Skeletal muscle tissue (tissue), 4 donors: ENCODE data around the gene SYCP2L. TPM values are rescaled to one million over a fixed set of nuclear protein-coding genes. Genes with fewer than 3 reads are reported as not detected.

Source experiments
- H3K27ac ChIP-seq: one replicate; pipeline ENCODE4 v1.7.0; 2013; ENCODE audit warnings: mild to moderate bottlenecking, low read depth, low read length, inconsistent platforms
- H3K27me3 ChIP-seq, 3 donors: one replicate each; pipeline ENCODE4 v1.7.0; 2013; ENCODE audit warnings: low read length in 3 of 3; ENCODE audit not compliant: control insufficient read depth in 3 of 3, insufficient read depth in 3 of 3
- H3K36me3 ChIP-seq, 3 donors: one replicate each; pipeline ENCODE4 v1.7.0; 2013; ENCODE audit warnings: low read length in 3 of 3; ENCODE audit not compliant: control insufficient read depth in 3 of 3, insufficient read depth in 3 of 3
- H3K4me1 ChIP-seq, 3 donors: one replicate each; pipeline ENCODE4 v1.7.0; 2013; ENCODE audit warnings: low read length in 3 of 3, mild to moderate bottlenecking in 3 of 3; ENCODE audit not compliant: control insufficient read depth in 3 of 3, insufficient read depth in 3 of 3
- H3K4me3 ChIP-seq, 3 donors: one replicate each; pipeline ENCODE4 v1.7.0; 2013; ENCODE audit warnings: low read length in 3 of 3
- H3K9ac ChIP-seq, 3 donors: one replicate each; pipeline ENCODE4 v1.7.0; 2013; ENCODE audit warnings: low read length in 3 of 3, mild to moderate bottlenecking in 3 of 3, moderate library complexity in 2 of 3, low read depth in 1 of 3
- H3K9me3 ChIP-seq, 3 donors: one replicate each; pipeline ENCODE4 v1.7.0; 2013; ENCODE audit warnings: low read length in 3 of 3; ENCODE audit not compliant: control insufficient read depth in 3 of 3
- total RNA-seq: library from RNA; depleted of rRNA; stranded (reverse); fragments of >200 nt; gene quantifications from one replicate; pipeline ENCODE4 v1.2.3, GENCODE V29; 2014
- donor health status: Osteomylitis.

The SYCP2L gene
- total RNA-seq, 1 donor from 2014 or later = 1.6 TPM

- peaks cover 2 to 6% (median 4%) of the 10 kb centered on the region in 3 donors for H3K27me3 ChIP-seq
- peaks cover 0 to 2% (median 0%) of the 10 kb centered on the region in 3 donors for H3K4me1 ChIP-seq
- no peaks in the 10 kb centered on the region for H3K36me3 ChIP-seq
- H3K9ac ChIP-seq = no peak overlapping the region
- no peak overlapping the region for H3K27ac ChIP-seq
- no peaks in the 10 kb centered on the region for H3K9me3 ChIP-seq
- H3K4me3 ChIP-seq = no peak overlapping the region
These were observed 125.0 kb downstream of the SYCP2L start for GRCh38 chr6:11011787-11012234.

- peaks cover 0 to 2% (median 0%) of the 10 kb centered on the region in 3 donors for H3K4me1 ChIP-seq
- H3K27ac ChIP-seq = no peak overlapping the region
- H3K9ac ChIP-seq = no peak overlapping the region
- H3K36me3 ChIP-seq = no peaks in the 10 kb centered on the region
- H3K9me3 ChIP-seq = no peaks in the 10 kb centered on the region
- H3K27me3 ChIP-seq = peaks cover 2 to 6% (median 4%) of the 10 kb centered on the region in 3 donors
- H3K4me3 ChIP-seq = no peak overlapping the region
These were observed 125.5 kb downstream of the SYCP2L start for GRCh38 chr6:11012295-11012754.

- no peak overlapping the region for H3K9ac ChIP-seq
- H3K9me3 ChIP-seq = no peaks in the 10 kb centered on the region
- H3K27ac ChIP-seq = no peak overlapping the region
- peaks cover 2 to 6% (median 4%) of the 10 kb centered on the region in 3 donors for H3K27me3 ChIP-seq
- H3K36me3 ChIP-seq = no peaks in the 10 kb centered on the region
- H3K4me3 ChIP-seq = no peak overlapping the region
- H3K4me1 ChIP-seq = peaks cover 0 to 2% (median 0%) of the 10 kb centered on the region in 3 donors
These were observed 126.3 kb downstream of the SYCP2L start for GRCh38 chr6:11012976-11013720.

DNA sequence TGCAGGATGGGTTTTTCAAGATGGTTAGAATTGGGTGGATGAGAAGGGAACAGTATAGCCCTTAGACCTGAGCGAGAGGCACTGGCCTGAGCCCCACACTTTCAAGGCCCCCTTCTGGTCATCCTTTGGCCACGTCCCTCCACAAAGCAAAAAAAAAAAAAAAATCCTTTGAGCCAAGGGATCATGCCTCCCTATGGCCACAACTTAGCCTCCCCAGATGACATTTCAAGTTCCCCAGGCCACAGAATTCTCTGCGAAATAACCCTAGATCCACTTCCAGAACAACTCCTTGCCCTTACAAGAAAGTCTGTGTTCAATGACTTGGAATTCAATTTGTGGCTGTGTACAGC is 126.8 kb downstream of the SYCP2L start:
- no peak overlapping the region for H3K27ac ChIP-seq
- H3K4me1 ChIP-seq = peaks cover 0 to 2% (median 0%) of the 10 kb centered on the region in 3 donors
- H3K9ac ChIP-seq = no peak overlapping the region
- H3K4me3 ChIP-seq = no peak overlapping the region
- H3K36me3 ChIP-seq = no peaks in the 10 kb centered on the region
- H3K27me3 ChIP-seq = peaks cover 2 to 6% (median 4%) of the 10 kb centered on the region in 3 donors
- H3K9me3 ChIP-seq = no peaks in the 10 kb centered on the region

GRCh38 chr6:11015102-11015501 is 128.2 kb downstream of the SYCP2L start:
- Histone ChIP-seq H3K36me3 (no peaks in the 10 kb centered on the region), H3K9ac (no peak overlapping the region), H3K27me3 (peaks cover 2 to 6% (median 4%) of the 10 kb centered on the region in 3 donors), H3K27ac (no peak overlapping the region), H3K4me1 (no peaks in the 10 kb centered on the region), H3K9me3 (no peaks in the 10 kb centered on the region), H3K4me3 (no peak overlapping the region)

GRCh38 chr6:11016452-11016851 is 129.6 kb downstream of the SYCP2L start:
- Histone ChIP-seq H3K4me3 (no peak overlapping the region), H3K27ac (no peak overlapping the region), H3K4me1 (no peaks in the 10 kb centered on the region), H3K36me3 (no peaks in the 10 kb centered on the region), H3K27me3 (peaks cover 0 to 6% (median 4%) of the 10 kb centered on the region in 3 donors), H3K9me3 (no peaks in the 10 kb centered on the region), H3K9ac (no peak overlapping the region)

DNA sequence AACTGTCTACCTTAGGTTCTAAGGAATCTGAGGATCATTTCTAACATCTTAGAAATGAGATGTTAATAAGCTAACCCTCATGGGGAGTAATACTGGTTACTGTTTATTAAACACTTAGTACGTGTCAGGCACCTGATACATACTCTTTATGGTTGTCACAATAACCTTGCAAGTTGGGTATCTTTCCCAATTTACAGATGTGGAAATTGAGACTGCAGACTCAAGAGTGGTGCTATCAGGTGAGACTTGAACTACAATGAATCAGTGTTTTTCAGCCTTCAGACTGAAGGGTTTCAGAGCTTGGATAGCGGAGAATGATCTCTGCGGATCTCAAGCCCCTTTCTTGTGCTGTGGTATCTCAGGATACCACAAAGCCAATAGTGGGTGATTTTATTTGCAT is 130.2 kb downstream of the SYCP2L start:
- Histone ChIP-seq H3K27me3 (peaks cover 0 to 4% (median 3%) of the 10 kb centered on the region in 3 donors), H3K9me3 (no peaks in the 10 kb centered on the region), H3K36me3 (no peaks in the 10 kb centered on the region), H3K4me3 (no peak overlapping the region), H3K4me1 (peaks cover 0 to 4% (median 0%) of the 10 kb centered on the region in 3 donors), H3K9ac (no peak overlapping the region), H3K27ac (no peak overlapping the region)

- Histone ChIP-seq H3K9ac (no peak overlapping the region), H3K36me3 (no peaks in the 10 kb centered on the region), H3K4me1 (peaks cover 0 to 5% (median 0%) of the 10 kb centered on the region in 3 donors), H3K27ac (no peak overlapping the region), H3K9me3 (no peaks in the 10 kb centered on the region), H3K4me3 (no peak overlapping the region), H3K27me3 (peaks cover 0 to 3% (median 2%) of the 10 kb centered on the region in 3 donors)
These were observed 131.4 kb downstream of the SYCP2L start for GRCh38 chr6:11018225-11018624.

DNA sequence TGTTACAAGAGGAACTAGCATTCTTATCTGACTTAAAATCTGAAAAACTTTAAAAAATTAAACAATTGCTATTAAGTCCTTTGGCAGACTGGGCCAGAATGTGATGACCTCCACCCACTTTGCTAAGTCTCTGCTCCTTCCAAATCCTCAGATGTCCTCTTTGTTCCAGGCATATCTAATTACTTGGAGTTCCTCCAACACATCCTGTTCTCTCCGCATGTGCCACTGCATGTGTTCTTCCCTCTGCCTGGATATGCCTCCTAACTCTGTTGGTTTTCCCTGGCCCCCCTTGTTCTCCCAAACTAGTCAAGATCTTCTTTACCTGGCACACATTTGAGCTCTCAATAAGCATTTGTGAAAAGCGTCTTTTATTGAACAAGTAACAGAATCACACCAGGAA is 134.2 kb downstream of the SYCP2L start:
- Histone ChIP-seq H3K27me3 (no peaks in the 10 kb centered on the region), H3K27ac (no peak overlapping the region), H3K36me3 (no peaks in the 10 kb centered on the region), H3K9ac (no peak overlapping the region), H3K4me1 (peaks cover 0 to 5% (median 0%) of the 10 kb centered on the region in 3 donors), H3K4me3 (no peak overlapping the region), H3K9me3 (no peaks in the 10 kb centered on the region)

GRCh38 chr6:11021714-11022113 is 134.9 kb downstream of the SYCP2L start:
- H3K9ac ChIP-seq = no peak overlapping the region
- no peaks in the 10 kb centered on the region for H3K9me3 ChIP-seq
- peaks cover 0 to 5% (median 2%) of the 10 kb centered on the region in 3 donors for H3K4me1 ChIP-seq
- peaks cover 0 to 4% (median 0%) of the 10 kb centered on the region in 3 donors for H3K27me3 ChIP-seq
- H3K36me3 ChIP-seq = no peaks in the 10 kb centered on the region
- H3K4me3 ChIP-seq = no peak overlapping the region
- H3K27ac ChIP-seq = no peak overlapping the region
